Hematopoietic multipotent progenitor cell treated with erythropoietin and hydrocortisone succinate and interleukin-3 and kit ligand, for 15 days (in vitro differentiated cells): Measurements from ENCODE around the gene PEBP1.

Source experiments
- DNase-seq: peaks from one replicate; pipeline ENCODE4 v3.0.0-alpha.2; 2015; ENCODE audit warnings: low spot score

PEBP1 gene

DNA sequence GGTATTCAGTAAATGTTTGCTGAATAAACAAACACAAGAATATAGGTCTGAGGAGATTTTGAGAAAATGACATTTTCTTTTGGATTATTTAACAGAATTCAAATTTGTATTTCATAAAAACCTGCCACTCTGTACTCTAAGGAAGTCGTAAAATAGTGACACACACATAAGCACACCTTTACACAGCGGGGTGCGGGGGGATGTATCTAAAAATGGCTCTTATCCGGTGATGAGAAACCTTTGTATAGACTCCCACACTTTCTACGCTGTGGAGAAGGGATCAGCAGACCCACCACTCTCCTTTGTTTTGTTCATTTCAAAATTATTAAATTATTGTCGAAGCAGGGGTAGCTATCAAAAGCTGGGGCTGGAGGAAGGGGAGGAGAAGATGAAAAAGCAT is 58.0 kb downstream of the PEBP1 start:
- no peak for DNase-seq
